GM18868 (cell line): ENCODE data around the gene LIN7C.

Experiments used
- ATAC-seq: cut with Tn5 transposase; IDR thresholded peaks from one replicate; pipeline ENCODE4 v1.9.1; 2021; ENCODE audit warnings: mild to moderate bottlenecking, moderate library complexity; ENCODE audit not compliant: unreplicated experiment

The LIN7C gene

GRCh38 chr11:27509908-27510307, 3.3 kb upstream of the LIN7C start:
- ATAC-seq: no peak

DNA sequence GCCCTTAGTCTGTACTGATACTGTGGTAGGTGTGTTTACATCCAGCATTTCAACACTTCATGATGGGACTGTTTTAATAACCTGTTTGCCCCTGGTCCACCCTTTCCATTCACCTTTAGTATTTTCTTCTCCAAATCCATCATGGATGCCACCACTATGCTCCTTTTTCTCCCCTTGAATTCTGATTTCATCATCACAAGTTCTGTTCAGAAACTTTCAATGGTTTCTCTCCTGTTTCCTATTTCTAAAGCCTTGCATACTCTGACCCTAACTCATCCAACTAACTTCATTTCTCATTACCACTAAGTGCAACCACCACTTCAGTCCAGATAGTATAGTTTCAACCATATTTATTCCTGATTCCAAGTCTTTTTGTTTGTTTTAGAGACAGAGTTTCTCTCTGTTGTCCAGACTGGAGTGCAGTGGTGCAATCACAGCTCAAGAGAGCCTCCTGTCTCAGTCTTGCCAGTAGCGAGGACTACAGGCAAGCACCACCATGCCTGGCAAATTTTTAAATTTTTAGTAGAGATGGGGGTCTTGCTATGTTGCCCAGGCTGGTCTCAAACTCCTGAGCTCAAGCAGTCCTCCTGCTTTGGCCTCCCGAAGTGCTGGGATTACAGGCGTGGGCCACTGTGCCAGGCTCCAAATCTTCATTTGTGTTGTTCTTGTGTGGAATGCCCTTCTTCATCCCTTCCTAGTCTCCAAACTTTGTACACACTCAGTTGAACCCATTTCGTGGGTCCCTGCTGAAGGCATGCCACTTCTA, 1.2 kb upstream of the LIN7C start:
- no peak for ATAC-seq

GRCh38 chr11:27505781-27506180, 788 bp downstream of the LIN7C start:
- no peak for ATAC-seq

- no peak for ATAC-seq
These were observed 2.4 kb downstream of the LIN7C start for GRCh38 chr11:27504205-27504604.

DNA sequence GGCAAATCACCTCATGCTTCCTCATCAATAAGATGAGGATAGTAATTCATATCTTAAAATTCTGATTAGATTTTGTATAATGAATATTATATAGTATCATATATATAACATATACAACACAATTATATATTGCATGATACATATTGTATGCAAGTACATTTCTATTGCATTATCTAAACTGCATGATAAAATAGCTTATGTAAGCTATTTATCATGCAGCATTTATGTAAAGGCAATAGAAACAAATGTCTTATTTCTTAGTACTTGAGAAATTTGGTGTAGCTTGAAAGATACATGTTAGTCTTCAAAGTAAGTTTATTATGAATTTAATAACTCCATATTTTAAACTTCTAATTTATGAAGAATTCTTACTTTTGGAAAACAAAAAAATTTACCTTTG, 5.5 kb downstream of the LIN7C start:
- no peak for ATAC-seq

GRCh38 chr11:27497911-27498310, 8.7 kb downstream of the LIN7C start:
- ATAC-seq: no peak

DNA sequence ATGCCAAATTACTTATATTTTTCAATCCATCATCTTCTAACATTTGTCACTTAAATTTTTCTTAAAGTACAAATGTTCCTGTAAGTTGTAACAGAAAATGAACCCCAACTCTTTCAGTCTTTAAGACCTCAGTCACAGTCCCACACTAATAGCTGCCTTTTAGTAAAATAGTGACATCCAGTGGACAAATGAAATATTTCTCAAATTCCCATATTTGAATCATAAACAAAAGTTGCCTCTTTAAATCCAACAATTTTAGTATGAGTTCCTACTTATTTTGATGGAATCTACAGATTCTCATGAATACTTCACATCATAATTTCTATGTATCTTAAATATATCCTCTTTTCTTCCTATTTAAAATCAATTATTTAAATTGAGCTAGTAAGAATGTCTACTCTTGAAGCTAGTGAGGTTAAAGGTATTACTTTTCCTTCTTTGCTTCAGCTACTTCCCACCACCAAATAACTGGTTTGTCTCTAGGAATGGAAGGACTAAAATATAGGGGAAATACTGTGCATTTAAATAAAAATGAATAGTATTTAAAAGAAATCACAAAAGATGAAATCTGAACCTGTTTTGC, 9.2 kb downstream of the LIN7C start:
- peak; percentile 81 for ATAC-seq

DNA sequence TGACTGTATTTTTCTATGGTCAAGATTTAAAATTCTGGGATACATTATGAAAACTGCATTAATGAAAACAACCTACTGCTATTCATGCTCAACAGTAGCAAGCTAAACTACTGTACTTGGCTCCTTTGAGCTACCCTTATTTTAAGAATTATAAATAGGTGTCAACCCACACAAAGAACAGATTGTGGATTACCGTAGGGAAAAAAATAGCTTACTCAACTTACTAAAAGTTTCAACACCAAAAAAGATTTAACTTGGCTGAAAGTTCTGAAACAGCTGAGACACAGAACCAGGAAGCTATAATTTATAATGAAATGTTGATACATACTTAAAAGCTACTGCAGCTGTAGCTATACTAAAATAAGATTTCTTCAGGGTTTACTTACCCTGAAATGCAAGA, 10.1 kb downstream of the LIN7C start:
- ATAC-seq: no peak

DNA sequence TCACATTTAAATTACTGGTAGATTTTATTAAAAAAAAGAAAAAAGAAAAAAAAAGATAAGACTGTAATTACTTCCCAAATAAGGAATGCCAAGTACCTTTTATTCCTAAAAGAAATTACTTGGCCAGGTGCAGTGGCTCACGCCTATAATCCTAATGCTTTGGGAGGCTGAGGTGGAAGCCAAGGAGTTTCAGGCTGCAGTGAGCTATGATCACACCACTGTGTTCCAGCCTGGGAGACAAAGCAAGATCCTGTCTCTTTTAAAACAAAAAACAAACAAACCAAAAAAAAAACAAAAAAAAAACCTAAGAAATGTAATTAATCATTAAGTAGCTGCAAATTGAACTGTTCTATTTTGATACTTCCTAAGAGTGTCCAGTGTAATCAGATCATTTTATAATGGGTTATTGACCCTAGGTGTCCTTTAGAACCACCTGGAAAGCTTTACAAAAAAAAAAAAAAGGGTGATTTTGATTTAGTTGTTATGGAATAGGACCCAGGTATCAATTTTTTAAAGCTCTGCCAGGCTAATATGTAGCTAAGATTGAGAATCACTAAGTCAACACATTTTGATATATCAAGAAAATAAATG, 10.8 kb downstream of the LIN7C start:
- ATAC-seq: no peak

DNA sequence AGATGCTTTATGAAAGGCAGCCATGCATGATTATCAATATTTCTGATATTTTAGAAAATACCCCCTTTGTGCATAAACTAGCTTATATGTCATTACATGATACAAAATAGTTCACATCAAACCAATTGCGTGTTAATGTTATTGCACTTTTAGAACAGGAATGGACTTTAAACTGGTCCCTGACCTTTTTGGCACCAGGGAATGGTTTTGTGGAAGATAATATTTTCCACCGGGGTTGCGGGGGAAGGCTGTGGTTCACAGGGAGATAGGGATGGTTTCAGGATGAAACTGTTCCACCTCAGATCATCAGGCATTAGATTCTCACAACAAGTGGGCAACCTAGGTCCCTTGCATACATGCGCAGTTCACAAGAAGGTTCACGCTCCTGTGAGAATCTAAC, 17.5 kb downstream of the LIN7C start:
- no peak for ATAC-seq

- ATAC-seq: no peak
These were observed 18.9 kb downstream of the LIN7C start for GRCh38 chr11:27487706-27488105.

DNA sequence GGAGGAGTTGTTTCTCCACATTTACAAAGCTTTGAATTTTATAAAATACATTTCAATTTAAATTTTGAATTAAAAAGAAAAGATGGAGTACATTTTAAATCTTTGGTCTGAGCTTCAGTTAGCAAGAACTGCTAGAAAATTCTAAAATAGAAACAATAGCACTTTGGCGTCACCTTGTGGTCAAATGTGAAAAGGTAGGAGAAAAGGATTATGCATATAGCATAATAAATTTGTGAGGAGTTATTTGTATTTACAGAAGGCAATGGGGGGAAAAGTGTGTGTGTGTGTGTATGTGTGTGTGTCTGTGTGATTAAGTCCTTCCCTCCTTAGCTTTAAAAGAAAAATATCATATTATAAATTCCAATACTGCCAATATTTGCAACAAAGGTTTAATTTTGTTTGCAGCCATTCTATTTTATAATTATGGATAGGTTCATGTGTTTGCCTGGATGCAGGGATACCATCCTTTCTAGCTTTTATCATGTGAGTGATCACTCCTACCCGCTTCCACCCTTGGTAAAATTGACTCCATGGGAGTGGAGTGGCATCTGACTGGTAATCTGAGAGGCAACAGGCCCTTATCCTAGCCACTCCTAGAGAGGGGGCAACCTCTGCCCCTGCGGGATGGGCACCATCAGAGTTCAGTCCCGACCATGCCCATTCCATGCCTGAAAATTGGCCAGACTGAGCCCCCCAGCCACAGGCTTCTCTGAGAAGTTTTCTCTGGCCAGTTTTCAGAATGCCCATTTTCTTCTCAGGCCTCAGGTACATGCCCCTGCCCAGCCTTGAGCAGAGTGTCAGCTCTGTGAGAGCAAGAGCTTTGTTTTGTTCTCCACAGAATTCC, 20.4 kb downstream of the LIN7C start:
- ATAC-seq: no peak

- ATAC-seq: no peak
These were observed 23.8 kb downstream of the LIN7C start for GRCh38 chr11:27482793-27483192.

GRCh38 chr11:27481992-27482391, 24.6 kb downstream of the LIN7C start:
- no peak for ATAC-seq

- ATAC-seq: no peak
These were observed 28.7 kb downstream of the LIN7C start for GRCh38 chr11:27477831-27478230.

GRCh38 chr11:27477243-27477642, 29.3 kb downstream of the LIN7C start:
- ATAC-seq: no peak

GRCh38 chr11:27475622-27476021, 30.9 kb downstream of the LIN7C start:
- no peak for ATAC-seq

- ATAC-seq: no peak
These were observed 33.6 kb downstream of the LIN7C start for GRCh38 chr11:27473017-27473406.

- ATAC-seq: peak; percentile 82
These were observed 34.1 kb downstream of the LIN7C start, which contains the start of gene LGR4 for GRCh38 chr11:27472398-27473016. TSS of gene LGR4 (minus strand) at chr11:27472790. CDS start at chr11:27472302, 488 bp downstream.

DNA sequence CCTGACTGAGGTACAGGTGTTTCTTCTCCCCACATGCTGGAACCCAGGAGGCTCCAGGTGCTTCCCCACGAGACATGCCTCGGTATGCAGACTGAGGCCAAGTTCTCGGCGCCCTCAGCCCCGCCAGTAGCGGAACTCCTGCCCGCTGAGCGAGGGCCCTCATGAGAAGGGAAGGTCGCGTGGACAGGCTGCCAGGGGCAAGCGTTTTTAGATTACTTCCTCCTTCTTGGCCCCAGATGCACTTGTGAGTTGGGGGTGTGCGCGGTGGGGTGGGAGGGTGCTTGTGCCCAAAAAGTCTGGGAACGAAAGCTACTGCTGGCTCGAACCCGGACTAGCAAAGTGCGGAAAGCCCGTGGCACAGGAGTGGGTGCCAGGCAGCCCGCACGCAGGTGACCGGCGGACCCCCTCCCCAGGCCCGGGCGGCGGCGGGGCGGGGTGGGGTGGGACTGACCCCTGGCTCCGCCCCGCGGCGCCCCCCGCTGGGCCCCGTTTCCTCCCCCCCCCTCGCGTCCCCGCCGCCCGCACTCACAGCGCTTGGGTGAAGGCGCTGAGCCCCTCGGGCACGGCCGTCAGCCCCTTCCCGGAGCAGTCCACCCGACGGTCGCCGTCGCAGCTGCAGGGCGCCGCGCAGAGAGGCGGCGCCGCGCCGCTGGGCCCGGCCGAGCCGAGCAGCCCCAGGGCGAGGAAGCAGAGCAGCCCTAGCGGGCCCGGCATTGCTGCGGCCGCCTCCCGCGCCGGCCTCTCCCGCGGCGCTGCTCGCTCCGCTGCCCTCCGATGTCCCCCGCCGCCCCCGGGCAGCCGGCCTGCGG, 34.8 kb downstream of the LIN7C start:
- ATAC-seq: peak; percentile 36
